Body of pancreas (tissue), 4 donors: ENCODE measurements around the gene WLS.
A peak's percentile ranks its signal among the peaks of the same experiment; 100 is the strongest.

Experiments
- CTCF ChIP-seq, 7 experiments: fragments of 450-650 bp in 4 of 7; fragments of 200-600 bp in 3 of 7; sonication (generic) in 3 of 7; IDR thresholded peaks; one replicate each; pipeline ENCODE4 v1.5.1; 2016 to 2019; ENCODE audit warnings: antibody characterized with exemption in 7 of 7
- POLR2A ChIP-seq, 3 donors: fragments of 450-650 bp; IDR thresholded peaks; one replicate each; pipeline ENCODE4 v1.6.1; 2016; ENCODE audit warnings: antibody characterized with exemption in 3 of 3, mild to moderate bottlenecking in 2 of 3

GRCh38 chr1:68232289-68233148, at the start of gene WLS:
- TF ChIP-seq CTCF (IDR thresholded peaks at IDR 0.05) (peak in 3 of 7 experiments; percentile 32 to 36 (median 34)), POLR2A (IDR thresholded peaks at IDR 0.05) (peak; percentile 68 to 96 (median 94))
